DND-41 (cell line): ENCODE measurements around the gene ERCC6L2.

Experiments
- EZH2 ChIP-seq: IDR thresholded peaks from 3 replicates; pipeline ENCODE4 v1.6.1; 2012; ENCODE audit warnings: borderline replicate concordance, low read depth, mild to moderate bottlenecking, moderate library complexity, low read length, inconsistent platforms; ENCODE audit not compliant: severe bottlenecking
- TF ChIP-seq, protein P1 (sequence below): IDR thresholded peaks from 2 replicates; pipeline ENCODE4 v1.5.1; 2012; ENCODE audit warnings: borderline replicate concordance, low read length, moderate library complexity, mild to moderate bottlenecking; ENCODE audit not compliant: poor library complexity, severe bottlenecking; ENCODE audit errors: extremely low read depth

DNA sequence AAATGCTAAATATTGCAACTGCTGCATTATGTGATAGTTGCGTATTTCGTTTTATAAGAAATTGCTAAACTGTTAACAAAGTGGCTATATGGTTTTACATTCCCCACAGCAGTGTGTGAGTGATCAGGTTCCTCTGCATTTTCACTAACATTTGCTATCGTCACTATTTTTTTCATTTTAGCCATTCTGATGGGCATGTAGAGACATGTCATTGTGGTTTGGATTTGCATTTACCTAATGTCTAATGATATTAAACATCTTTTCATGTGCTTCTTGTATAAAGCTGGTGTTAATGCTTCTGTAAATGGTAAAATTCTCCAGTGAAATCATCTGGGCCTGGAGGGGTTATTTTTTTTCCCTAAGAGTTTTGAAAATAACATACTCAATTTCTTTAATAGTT, 61.6 kb downstream of the ERCC6L2 start:
- TF ChIP-seq, protein P1, sequence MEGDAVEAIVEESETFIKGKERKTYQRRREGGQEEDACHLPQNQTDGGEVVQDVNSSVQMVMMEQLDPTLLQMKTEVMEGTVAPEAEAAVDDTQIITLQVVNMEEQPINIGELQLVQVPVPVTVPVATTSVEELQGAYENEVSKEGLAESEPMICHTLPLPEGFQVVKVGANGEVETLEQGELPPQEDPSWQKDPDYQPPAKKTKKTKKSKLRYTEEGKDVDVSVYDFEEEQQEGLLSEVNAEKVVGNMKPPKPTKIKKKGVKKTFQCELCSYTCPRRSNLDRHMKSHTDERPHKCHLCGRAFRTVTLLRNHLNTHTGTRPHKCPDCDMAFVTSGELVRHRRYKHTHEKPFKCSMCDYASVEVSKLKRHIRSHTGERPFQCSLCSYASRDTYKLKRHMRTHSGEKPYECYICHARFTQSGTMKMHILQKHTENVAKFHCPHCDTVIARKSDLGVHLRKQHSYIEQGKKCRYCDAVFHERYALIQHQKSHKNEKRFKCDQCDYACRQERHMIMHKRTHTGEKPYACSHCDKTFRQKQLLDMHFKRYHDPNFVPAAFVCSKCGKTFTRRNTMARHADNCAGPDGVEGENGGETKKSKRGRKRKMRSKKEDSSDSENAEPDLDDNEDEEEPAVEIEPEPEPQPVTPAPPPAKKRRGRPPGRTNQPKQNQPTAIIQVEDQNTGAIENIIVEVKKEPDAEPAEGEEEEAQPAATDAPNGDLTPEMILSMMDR: no peak
- no peak for TF ChIP-seq EZH2
